ENCODE data around the gene RHO.

The RHO gene

GRCh38 chr3:129518038-129518561 is 10.3 kb upstream of the RHO start:
- H3K4me3 ChIP-seq (ENCODE audit: low read depth, low read length), result no peak overlapping the region
- H3K36me3 ChIP-seq (ENCODE audit: control insufficient read depth in 2 of 2, insufficient read depth in 1 of 2, low read length in 2 of 2), result peaks cover 0 to 8% of the 10 kb centered on the region in 2 experiments; a peak in 1 of 3 replicates
- ChIA-PET CTCF (no interaction called here), POLR2A (no interaction called here)
- H3K4me1 ChIP-seq (ENCODE audit: control insufficient read depth, insufficient read depth, low read length), result no peaks in the 10 kb centered on the region
- H3K27ac ChIP-seq (ENCODE audit: extremely low read depth, low read depth, low read length), result no peak overlapping the region
- TF ChIP-seq ZNF629 (tag by site-specific recombination; IDR thresholded peaks at IDR 0.05) (no peak), PRDM10 (tag by site-specific recombination; IDR thresholded peaks at IDR 0.05) (no peak), ELK4 (IDR thresholded peaks at IDR 0.05; ENCODE audit: borderline replicate concordance, low read depth, low read length) (no peak), ZNF155 (tag by site-specific recombination; IDR thresholded peaks at IDR 0.05) (no peak), YY1 (tag by site-specific recombination; IDR thresholded peaks at IDR 0.05) (no peak)
- no peaks in the 10 kb centered on the region for H3K9me3 ChIP-seq (ENCODE audit: control insufficient read depth, insufficient read depth, low read depth, low read length)

GRCh38 chr3:129518581-129518980 is 9.9 kb upstream of the RHO start:
- Histone ChIP-seq H3K4me1 (ENCODE audit: control insufficient read depth, insufficient read depth, low read length) (no peaks in the 10 kb centered on the region), H3K9me3 (ENCODE audit: control insufficient read depth, insufficient read depth, low read depth, low read length) (no peaks in the 10 kb centered on the region), H3K36me3 (ENCODE audit: control insufficient read depth in 2 of 2, insufficient read depth in 1 of 2, low read length in 2 of 2) (peaks cover 0 to 8% of the 10 kb centered on the region in 2 experiments; a peak in 1 of 3 replicates), H3K27ac (ENCODE audit: extremely low read depth, low read depth, low read length) (no peak overlapping the region), H3K4me3 (ENCODE audit: low read depth, low read length) (no peak overlapping the region)
- ChIA-PET POLR2A (no interaction called here), CTCF (no interaction called here)
- TF ChIP-seq ZNF266 (tag by site-specific recombination; IDR thresholded peaks at IDR 0.05; ENCODE audit: low read depth) (no peak), FEZF1 (tag by site-specific recombination; IDR thresholded peaks at IDR 0.05) (no peak), ZIC2 (tag by site-specific recombination; IDR thresholded peaks at IDR 0.05) (peak; percentile 17; the same call in 1 of the 2 replicates), ZNF843 (tag by site-specific recombination; IDR thresholded peaks at IDR 0.05) (no peak), ZNF416 (tag by site-specific recombination; IDR thresholded peaks at IDR 0.05) (no peak)

- ChIA-PET POLR2A (no interaction called here), CTCF (no interaction called here)
- no peak for TF ChIP-seq ZNF792 (tag by site-specific recombination; IDR thresholded peaks at IDR 0.05)
- no peak for TF ChIP-seq ELK4 (IDR thresholded peaks at IDR 0.05; ENCODE audit: borderline replicate concordance, low read depth, low read length)
- TF ChIP-seq ZNF391 (tag by site-specific recombination; IDR thresholded peaks at IDR 0.05; ENCODE audit: borderline replicate concordance, low read depth), result no peak
- TF ChIP-seq ZNF26 (tag by site-specific recombination; IDR thresholded peaks at IDR 0.05), result no peak
- no peak for TF ChIP-seq CTCF (tag by site-specific recombination; IDR thresholded peaks at IDR 0.05)
- TF ChIP-seq ZNF843 (tag by site-specific recombination; IDR thresholded peaks at IDR 0.05), result no peak
- TF ChIP-seq BCL6B (tag by site-specific recombination; IDR thresholded peaks at IDR 0.05), result no peak
- no peak for TF ChIP-seq BCL11A (tag by site-specific recombination; IDR thresholded peaks at IDR 0.05; ENCODE audit: low read depth)
Measured at GRCh38 chr3:129519449-129519848, 9.0 kb upstream of the RHO start.

More at GRCh38 chr3:129519449-129519848, 9.0 kb upstream of the RHO start:
- Histone ChIP-seq H3K4me3 (ENCODE audit: low read depth, low read length) (no peak overlapping the region), H3K9me3 (ENCODE audit: control insufficient read depth, insufficient read depth, low read depth, low read length) (no peaks in the 10 kb centered on the region), H3K36me3 (ENCODE audit: control insufficient read depth in 2 of 2, insufficient read depth in 1 of 2, low read length in 2 of 2) (peaks cover 0 to 8% of the 10 kb centered on the region in 2 experiments; a peak in 1 of 3 replicates), H3K4me1 (ENCODE audit: control insufficient read depth, insufficient read depth, low read length) (no peaks in the 10 kb centered on the region), H3K27ac (ENCODE audit: extremely low read depth, low read depth, low read length) (no peak overlapping the region)

Data from HEK293 (cell line).